Hypothalamus (tissue), 51 donors: ENCODE measurements around the gene MTUS2.
"Not testable (repeated sequence)": the region's sequence is repeated elsewhere in the genome, so short reads cannot be mapped to it uniquely, and the experiment has no call there.

Experiments
- DNase-seq, 51 donors: peaks; one replicate each; lab custom pipeline; 2025; lab: John Stamatoyannopoulos, UW

The MTUS2 gene

DNA sequence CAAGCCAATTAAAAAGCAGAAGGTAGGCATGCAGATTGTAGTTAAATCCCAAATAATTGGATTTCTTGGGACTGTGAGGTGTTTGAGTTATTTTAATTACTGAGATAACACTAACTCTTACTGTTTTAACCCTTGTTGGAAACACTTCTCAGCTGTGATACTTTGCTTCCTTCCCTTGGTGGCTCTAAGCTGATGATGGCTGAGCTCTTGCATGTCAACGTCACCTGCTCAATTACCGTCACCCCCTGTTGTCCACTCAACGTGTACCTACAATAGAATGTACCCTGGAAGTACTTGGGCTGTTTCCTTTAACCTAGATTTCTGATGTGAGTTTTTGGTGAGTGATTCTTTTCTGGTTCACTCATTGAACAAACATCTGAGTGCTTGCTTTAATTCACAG lies 471.9 kb downstream of the MTUS2 start:
- DNase-seq = no peak

DNA sequence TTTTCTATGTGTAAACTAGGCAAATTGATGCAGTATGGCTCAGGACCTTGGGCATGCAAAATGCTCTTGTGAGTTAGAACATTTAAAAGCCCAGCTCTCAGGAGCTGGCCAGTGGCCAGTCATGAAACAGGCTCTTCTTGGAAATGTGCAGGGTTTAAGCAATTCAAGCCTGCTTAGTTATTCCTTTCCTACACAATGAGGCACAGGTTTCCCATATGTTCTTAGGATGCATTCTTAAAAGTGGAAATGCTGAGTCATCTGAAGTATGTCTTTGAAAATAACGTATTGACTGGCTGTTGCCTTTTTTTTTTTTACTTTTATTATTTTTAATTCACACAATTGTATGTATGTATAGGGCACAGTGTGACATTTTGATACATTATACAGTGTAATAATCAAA lies 474.7 kb downstream of the MTUS2 start:
- DNase-seq = no peak

GRCh38 chr13:29301027-29301426 lies 480.9 kb downstream of the MTUS2 start:
- DNase-seq = no peak

DNA sequence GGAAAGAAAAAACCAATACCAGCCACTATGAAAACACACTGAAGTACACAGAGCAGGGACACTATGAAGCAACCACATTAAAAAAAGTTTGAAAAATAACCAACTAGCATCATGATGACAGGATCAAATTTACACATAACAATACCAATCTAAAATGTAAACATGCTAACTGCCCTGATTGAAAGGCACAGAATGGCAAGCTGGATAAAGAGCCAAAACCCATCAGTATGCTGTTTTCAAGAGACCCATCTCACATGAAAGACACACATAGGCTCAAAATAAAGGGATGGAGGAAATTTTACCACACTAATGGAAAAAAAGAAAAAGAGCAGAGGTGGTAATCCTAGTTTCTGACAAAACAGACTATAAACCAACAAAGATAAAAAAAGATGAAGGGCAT lies 484.0 kb downstream of the MTUS2 start:
- no peak for DNase-seq

GRCh38 chr13:29310806-29311205 lies 490.7 kb downstream of the MTUS2 start:
- peak in 3 of 51 donors; percentile 28 to 42 (median 32) for DNase-seq

DNA sequence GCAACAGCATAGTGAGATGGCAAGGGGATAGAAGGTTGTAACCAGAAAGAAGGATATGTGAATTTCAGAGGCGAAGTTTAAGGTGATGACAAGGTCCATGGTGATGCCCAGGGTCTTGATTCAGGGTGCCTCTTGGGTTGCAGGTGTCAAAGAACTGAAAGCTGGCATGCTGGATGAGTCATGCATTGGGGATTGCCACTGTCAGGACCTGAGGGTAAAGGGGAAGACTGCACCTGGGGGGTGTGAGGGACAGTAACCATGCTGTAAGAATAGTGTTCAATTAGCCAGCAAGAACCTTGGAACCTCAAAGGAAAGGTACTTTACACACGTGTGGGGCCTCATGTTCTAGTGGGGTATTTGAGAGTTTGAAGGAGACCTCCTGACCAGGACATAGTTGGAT lies 495.7 kb downstream of the MTUS2 start:
- DNase-seq = no peak

GRCh38 chr13:29317828-29318227 lies 497.7 kb downstream of the MTUS2 start:
- no peak for DNase-seq

DNA sequence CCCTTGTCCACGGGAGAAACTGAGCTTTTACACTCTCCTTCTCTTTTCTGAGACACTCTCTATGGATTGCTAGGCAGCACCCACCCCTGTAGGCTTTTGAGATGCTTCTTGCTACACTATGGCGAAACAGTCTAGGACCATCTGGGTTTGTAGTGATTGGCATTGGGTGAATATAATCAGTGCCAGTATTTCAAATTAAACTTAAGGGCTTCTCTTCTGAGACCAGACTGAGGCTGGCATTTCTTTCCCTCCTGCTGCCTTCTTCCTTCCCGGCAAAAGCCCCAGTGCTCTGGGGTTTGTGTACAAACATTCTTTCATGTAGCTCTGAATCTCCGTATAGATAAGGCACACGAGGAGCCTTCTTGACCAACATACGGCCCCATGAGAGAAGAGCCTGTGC lies 498.6 kb downstream of the MTUS2 start:
- no peak for DNase-seq

DNA sequence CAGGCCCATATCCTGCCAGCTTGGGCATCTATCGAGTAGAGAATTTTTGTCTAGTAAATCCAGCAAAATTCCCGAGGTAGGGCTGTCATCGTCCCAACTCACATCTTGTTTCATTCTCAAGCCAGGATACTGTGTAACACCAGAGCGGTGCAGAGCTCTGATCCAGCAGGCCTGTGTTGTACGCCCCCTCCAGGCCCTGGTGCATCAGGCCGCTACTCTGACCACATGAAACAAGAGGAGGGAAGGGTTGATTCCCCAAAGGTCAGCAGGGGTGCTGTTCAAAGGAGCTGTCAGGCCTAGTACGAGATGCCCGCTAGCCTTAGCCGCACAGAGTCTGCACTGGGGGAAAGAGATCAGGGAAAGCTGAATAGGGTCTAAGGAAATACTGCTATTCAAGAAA lies 499.3 kb downstream of the MTUS2 start:
- DNase-seq = peak in 3 of 51 donors; percentile 5 to 15 (median 8)

GRCh38 chr13:29323954-29324353 lies 503.8 kb downstream of the MTUS2 start:
- no peak for DNase-seq

DNA sequence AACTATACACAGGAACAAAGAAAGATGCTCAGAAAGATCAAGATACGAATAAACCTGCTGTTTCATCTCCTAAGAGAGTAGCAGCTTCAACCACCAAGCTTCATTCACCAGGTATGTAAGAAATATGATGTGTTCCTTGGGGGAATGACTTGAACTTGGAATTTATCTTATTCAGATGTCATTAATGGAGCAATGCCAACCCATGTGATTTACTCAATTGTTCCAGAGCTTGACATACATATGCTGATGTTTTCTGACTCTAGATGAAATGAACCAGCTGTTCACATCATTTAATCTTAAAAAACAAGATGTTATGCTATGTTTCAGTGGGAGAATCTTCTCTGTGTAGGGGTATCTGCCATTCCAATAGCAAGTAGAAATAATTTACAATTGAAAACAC lies 504.5 kb downstream of the MTUS2 start:
- DNase-seq = no peak

- DNase-seq = no peak
Measured at GRCh38 chr13:29328501-29328900, 508.4 kb downstream of the MTUS2 start.

DNA sequence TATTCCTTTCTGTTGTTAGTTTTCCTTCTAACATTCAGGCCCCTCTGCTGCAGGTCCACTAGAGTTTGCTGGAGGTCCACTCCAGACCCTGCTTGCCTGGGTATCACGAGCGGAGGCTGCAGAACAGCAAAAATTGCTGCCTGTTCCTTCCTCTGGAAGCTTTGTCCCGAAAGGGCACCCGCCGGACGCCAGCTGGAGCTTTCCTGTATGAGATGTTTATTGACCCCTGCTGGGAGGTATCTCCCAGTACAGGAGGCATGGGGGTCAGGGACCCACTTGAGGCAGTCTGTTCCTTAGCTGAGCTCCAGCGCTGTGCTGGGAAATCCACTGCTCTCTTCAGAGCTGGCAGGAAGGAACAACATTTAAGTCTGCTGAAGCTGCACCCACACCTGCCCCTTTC lies 516.2 kb downstream of the MTUS2 start:
- DNase-seq = no peak

- no peak for DNase-seq
Measured at GRCh38 chr13:29339386-29340272, 519.5 kb downstream of the MTUS2 start.

DNA sequence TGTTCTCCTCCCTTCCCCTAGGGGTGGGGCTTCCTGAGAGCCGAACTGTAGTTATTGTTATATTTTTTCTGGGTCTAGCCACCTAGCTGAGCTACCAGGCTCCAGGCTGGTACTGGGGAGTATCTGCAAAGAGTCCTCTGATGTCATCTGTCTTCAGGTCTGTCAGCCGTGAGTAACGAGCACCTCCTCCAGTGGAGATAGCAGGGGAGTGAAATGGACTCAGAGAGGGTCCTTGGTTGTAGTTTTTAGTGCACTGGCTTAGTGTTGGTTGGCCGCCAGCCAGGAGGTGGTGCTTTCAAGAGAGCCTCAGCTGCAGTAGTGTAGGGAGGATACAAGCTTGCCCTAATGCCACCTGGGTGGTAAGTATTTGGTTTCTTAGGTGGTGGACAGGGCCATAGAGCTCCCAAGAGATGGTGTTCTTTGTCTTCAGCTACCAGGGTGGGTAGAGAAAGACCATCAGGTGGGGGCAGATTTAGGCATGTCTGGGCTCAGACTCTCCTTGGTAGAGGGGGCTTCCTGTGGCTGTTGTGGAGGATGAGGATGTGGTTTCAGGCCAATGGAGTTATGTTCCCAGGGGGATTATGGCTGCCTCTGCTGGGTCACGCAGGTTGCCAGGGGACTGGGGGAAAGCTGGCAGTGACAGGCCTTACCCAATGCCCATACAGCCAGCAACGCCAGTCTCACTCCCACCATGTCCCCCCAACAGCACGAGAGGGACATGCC lies 525.9 kb downstream of the MTUS2 start:
- not testable (repeated sequence) for DNase-seq

- DNase-seq = no peak
Measured at GRCh38 chr13:29355029-29355428, 534.9 kb downstream of the MTUS2 start.

- DNase-seq = no peak
Measured at GRCh38 chr13:29359181-29359580, 539.0 kb downstream of the MTUS2 start.

DNA sequence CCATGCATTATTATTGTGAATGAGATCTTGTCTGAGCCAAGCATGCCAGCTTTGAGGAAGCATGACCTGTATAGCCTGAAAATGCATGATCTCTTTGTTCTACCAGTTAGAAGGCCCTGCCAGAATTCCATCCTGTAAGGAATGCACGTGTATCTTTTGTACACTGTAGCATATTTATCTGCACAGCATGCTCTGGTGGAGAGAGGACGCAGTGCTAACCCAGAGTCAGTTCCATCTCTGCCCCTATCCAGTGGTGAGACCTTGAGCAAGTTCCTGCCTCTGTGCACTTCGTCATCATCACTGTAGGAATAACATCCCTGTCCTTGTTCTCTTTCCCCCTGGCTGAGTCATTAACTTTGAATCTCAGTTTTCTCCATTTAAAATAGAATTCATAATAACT lies 541.6 kb downstream of the MTUS2 start:
- no peak for DNase-seq

DNA sequence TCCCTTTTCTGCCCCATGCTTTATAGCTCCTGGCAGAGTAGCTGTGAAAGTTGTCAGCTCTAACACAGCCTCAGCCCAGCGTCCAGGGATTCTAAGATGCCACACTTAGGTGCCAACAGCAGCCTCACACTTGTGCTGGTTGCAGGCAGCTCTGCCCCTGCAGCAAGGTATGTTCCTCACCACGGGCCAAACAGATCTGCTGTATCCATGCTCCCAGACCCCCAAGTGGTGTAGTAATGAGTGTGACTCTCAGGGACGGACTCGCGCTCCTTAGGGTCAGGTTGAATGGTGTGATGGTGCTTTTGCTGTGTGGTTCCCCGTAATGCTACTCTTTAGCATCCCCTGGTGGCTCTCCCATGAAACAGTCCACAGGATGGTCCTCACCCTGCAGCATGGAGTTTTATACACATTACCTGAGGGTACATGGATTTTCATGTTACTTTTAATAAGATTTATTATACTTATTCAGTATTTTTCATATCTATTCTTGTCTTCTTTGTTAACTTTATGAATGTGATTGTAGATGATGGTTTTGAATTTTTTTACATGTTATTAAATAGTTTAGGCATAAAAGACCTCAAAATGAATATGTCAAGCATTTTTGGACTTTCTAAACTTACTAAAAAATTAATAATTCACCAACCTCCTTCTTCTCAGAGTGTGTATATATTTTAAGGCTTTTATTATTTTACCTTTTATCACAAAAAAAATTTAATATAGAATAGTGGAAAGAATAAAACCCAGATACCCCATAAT lies 542.9 kb downstream of the MTUS2 start:
- peak in 25 of 51 donors; percentile 2 to 62 (median 23) for DNase-seq

DNA sequence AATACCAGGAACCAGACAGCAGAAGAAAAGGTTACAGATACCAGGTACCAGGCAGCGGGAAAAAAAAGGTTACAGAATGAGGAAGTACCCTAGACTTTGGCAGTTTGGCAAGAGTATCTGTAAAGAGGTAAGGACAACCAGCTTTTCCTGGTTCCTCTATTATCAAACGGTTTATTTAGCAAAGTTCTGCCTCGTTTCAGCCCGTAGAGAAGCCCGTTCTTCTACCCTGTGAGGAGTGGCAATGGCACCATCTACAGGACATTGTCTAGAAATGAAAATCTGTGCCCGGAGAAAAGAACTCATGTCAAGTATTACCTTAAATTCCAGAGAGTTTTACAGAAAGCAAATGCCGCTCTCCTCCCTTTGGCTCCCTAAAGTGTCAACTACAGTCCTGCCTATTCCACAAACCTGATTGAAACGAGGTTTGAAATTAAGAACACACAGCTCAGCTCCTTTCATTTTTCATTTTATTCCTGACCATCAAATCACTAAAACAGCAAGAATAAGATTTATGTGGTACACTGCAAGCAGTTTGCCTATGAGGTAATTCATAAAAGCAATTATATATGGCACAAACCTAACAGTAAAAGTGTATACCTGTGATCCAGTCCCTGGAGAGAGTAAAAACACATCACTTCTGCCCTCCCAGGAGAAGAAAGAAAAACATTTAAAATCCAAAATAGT lies 549.1 kb downstream of the MTUS2 start:
- peak in 11 of 51 donors; percentile 4 to 43 (median 13) for DNase-seq

DNA sequence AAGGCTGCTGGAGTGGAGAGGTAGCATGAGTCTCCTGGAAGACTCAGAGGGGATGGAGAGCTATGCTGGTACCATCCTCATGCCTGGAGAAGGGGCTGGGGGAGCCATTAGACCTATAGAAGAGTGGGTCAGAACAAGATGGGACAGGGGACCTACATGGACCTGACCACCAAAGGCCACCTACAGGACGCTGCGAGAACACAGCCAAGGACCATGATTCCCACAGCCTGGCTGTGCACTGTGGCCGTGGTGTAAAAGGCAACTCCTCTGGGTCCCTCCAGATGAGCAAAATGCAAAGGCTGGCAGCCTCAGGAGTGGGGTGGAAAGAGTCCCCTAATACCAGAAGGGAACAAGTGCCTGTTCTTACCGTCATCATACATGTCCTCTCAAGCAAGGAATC lies 559.1 kb downstream of the MTUS2 start:
- no peak for DNase-seq
